ENCODE results near the gene RTP2.
"Not testable (repeated sequence)": the region's sequence is repeated elsewhere in the genome, so short reads cannot be mapped to it uniquely, and the experiment has no call there.

Gene RTP2

DNA sequence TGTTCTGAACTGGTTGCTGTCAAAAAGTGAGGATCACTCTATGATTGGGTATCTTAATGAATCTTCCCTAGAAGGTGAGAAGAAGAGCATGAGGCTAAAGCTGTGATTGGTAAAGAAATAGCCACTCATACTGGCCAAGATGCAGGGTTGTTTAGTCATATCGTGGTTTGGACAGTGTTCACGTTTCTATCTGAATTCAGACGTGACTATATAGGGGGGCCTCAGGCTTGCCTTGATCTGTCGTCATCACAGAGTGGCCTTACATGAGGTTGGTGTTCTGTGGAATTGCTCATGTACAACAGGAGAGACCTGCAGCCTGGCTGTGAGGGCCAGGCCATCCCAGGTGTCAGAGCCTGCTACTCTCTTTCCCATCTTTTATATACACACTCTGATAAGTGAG, 12.4 kb downstream of the RTP2 start:
- DNase-seq = no peak
- Mint-ChIP-seq H3K9me3 (peaks cover 21% of the 10 kb centered on the region), H3K4me3 (no peak overlapping the region), H3K27me3 (ENCODE audit: low read depth, poor library complexity) (peaks cover 9% of the 10 kb centered on the region), H3K4me1 (no peaks in the 10 kb centered on the region), H3K27ac (no peak overlapping the region), H3K36me3 (ENCODE audit: low read depth) (no peaks in the 10 kb centered on the region)
- TF ChIP-seq, protein P1, sequence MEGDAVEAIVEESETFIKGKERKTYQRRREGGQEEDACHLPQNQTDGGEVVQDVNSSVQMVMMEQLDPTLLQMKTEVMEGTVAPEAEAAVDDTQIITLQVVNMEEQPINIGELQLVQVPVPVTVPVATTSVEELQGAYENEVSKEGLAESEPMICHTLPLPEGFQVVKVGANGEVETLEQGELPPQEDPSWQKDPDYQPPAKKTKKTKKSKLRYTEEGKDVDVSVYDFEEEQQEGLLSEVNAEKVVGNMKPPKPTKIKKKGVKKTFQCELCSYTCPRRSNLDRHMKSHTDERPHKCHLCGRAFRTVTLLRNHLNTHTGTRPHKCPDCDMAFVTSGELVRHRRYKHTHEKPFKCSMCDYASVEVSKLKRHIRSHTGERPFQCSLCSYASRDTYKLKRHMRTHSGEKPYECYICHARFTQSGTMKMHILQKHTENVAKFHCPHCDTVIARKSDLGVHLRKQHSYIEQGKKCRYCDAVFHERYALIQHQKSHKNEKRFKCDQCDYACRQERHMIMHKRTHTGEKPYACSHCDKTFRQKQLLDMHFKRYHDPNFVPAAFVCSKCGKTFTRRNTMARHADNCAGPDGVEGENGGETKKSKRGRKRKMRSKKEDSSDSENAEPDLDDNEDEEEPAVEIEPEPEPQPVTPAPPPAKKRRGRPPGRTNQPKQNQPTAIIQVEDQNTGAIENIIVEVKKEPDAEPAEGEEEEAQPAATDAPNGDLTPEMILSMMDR (IDR thresholded peaks at IDR 0.05) = no peak

DNA sequence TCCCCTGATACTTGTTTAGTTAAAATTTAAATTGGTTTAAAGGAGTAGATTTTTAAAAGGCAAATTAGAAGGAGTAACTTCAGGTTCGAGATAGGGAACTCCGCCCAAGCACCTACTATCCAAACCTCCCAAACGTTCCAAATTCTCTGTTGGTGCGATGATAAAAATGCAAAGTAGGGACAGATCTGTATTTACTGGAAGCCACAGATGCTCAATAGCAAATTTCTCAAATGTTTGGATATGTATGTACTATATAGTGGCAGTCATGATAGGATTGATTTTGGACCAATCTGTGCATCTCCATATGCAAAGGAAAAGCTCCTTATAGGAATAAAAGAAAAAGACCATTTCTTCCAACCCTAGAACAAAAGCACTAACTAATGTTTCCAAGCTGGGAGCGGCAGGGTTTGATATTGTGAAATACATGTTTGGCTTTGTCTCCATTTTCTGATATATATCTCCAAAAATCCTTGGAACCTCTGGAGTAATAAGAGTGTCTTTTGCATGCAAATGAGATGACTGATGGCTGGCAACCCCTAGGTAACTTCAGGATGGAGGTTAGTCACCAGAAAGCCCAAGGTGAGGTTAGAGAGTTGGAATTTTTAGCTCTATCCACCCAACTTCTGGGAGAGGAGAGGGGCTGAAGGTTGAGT, 15.6 kb downstream of the RTP2 start:
- DNase-seq = no peak
- no peaks in the 10 kb centered on the region for H3K4me1 Mint-ChIP-seq
- no peak overlapping the region for H3K4me3 Mint-ChIP-seq
- peaks cover 12% of the 10 kb centered on the region for H3K27me3 Mint-ChIP-seq (ENCODE audit: low read depth, poor library complexity)
- peaks cover 25% of the 10 kb centered on the region for H3K9me3 Mint-ChIP-seq
- H3K27ac Mint-ChIP-seq = no peak overlapping the region
- TF ChIP-seq, protein P1 (IDR thresholded peaks at IDR 0.05) = no peak
- H3K36me3 Mint-ChIP-seq (ENCODE audit: low read depth) = no peaks in the 10 kb centered on the region

DNA sequence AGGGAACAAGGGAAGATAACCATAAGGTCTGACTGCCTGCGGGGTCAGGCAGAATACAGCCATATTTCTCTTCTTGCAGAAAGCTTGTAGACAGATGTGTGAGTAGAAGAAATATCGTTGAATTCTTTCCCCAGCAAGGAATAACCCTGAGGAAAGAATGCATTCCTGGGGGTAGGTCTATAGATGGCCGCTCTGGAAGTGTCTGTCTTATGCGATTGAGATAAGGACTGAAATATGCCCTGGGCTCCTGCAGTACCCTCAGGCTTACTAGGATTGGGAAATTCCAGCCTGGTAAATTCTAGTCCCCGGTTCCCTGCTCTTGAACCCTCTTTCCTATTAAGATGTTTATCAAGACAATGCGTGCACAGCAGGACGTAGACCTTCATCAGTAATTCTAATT, 16.4 kb downstream of the RTP2 start:
- peaks cover 12% of the 10 kb centered on the region for H3K27me3 Mint-ChIP-seq (ENCODE audit: low read depth, poor library complexity)
- no peaks in the 10 kb centered on the region for H3K4me1 Mint-ChIP-seq
- H3K9me3 Mint-ChIP-seq = peaks cover 25% of the 10 kb centered on the region
- H3K27ac Mint-ChIP-seq = no peak overlapping the region
- no peaks in the 10 kb centered on the region for H3K36me3 Mint-ChIP-seq (ENCODE audit: low read depth)
- TF ChIP-seq, protein P1 (IDR thresholded peaks at IDR 0.05) = no peak
- DNase-seq = no peak
- H3K4me3 Mint-ChIP-seq = no peak overlapping the region

DNA sequence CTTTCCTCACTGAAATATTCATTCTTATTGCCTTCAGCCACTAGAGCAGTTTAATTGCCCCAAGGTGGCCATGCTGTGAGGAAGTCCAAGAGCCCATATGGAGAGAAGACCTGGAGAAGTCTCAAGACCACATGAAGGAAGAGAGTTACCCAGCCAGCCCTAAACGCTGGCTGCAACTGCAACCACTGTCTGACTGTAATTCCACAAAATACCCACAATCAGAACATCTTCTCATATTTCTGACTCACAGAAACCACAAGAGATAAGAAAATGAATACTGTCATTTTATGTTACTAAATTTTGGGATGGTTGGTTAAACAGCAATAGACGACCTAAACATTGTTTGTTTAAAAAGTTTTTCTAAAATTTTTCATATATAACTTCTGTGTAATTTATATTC, 17.5 kb downstream of the RTP2 start:
- no peaks in the 10 kb centered on the region for H3K4me1 Mint-ChIP-seq
- TF ChIP-seq, protein P1 (IDR thresholded peaks at IDR 0.05) = no peak
- H3K36me3 Mint-ChIP-seq (ENCODE audit: low read depth) = no peaks in the 10 kb centered on the region
- no peak for DNase-seq
- no peak overlapping the region for H3K4me3 Mint-ChIP-seq
- H3K27ac Mint-ChIP-seq = no peak overlapping the region
- H3K9me3 Mint-ChIP-seq = peaks cover 25% of the 10 kb centered on the region
- peaks cover 10% of the 10 kb centered on the region for H3K27me3 Mint-ChIP-seq (ENCODE audit: low read depth, poor library complexity)

DNA sequence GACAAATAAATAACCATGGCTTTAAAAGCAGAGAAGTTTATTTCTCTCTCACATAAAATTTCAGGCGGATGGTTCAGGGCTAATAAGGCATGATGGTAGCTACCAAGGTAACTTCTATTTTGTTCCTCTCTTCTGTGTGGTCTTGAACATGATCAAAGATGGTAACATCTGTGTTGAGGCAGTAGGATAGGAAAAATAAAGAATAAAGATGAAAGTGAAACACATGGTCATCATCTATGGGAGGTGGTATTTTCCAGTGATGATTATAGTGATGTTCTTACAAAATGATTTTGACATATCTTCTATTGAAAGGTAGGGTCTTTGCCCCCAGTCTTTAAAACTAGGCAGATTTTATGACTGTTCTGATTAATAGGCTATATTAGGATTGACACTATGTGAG, 17.9 kb downstream of the RTP2 start:
- H3K4me3 Mint-ChIP-seq = no peak overlapping the region
- TF ChIP-seq, protein P1 (IDR thresholded peaks at IDR 0.05) = no peak
- peaks cover 25% of the 10 kb centered on the region for H3K9me3 Mint-ChIP-seq
- DNase-seq = no peak
- H3K27ac Mint-ChIP-seq = no peak overlapping the region
- H3K27me3 Mint-ChIP-seq (ENCODE audit: low read depth, poor library complexity) = peaks cover 6% of the 10 kb centered on the region
- H3K4me1 Mint-ChIP-seq = peaks cover 4% of the 10 kb centered on the region
- no peaks in the 10 kb centered on the region for H3K36me3 Mint-ChIP-seq (ENCODE audit: low read depth)

DNA sequence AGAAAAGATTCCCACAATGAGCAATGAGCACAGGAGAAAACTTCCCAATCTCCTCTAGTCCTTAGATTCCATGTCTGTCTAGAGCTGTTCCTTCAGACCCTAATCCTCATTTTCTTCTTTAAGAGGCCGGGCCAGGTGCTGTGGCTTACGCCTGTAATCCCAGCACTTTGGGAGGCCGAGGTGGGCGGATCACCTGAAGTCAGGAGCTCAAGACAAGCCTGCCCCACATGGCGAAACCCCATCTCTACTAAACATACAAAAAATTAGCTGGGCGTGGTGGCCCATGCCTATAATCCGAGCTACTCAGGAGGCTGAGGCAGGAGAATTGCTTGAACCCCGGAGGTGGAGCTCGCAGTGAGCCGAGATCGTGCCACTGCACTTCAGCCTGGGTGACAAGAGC, 20.6 kb downstream of the RTP2 start:
- not testable (repeated sequence) for H3K4me3 Mint-ChIP-seq; DNase-seq; H3K27me3 Mint-ChIP-seq (ENCODE audit: low read depth, poor library complexity); H3K27ac Mint-ChIP-seq; H3K36me3 Mint-ChIP-seq (ENCODE audit: low read depth)
- H3K9me3 Mint-ChIP-seq = peaks cover 18% of the 10 kb centered on the region
- peaks cover 11% of the 10 kb centered on the region for H3K4me1 Mint-ChIP-seq

All from nephron progenitor cell (in vitro differentiated cells).